SU-DHL-6 (cell line): ENCODE results near the gene PPP1R27.

Experiments
- EZH2phosphoT487 ChIP-seq: fragments of 200-600 bp; sonication (generic), shearing (Covaris generic); conservative IDR thresholded peaks from 2 replicates; pipeline ENCODE4 v1.6.1; 2018; ENCODE audit warnings: mild to moderate bottlenecking, antibody characterized with exemption, low read length, moderate library complexity, mixed read lengths
- TF ChIP-seq, protein P1 (sequence below): fragments of 200-600 bp; sonication (generic); IDR thresholded peaks from one replicate; pipeline ENCODE4 v1.5.1; 2017; ENCODE audit warnings: antibody characterized with exemption, mild to moderate bottlenecking, low read length, moderate library complexity; ENCODE audit not compliant: insufficient read depth, poor library complexity, severe bottlenecking

DNA sequence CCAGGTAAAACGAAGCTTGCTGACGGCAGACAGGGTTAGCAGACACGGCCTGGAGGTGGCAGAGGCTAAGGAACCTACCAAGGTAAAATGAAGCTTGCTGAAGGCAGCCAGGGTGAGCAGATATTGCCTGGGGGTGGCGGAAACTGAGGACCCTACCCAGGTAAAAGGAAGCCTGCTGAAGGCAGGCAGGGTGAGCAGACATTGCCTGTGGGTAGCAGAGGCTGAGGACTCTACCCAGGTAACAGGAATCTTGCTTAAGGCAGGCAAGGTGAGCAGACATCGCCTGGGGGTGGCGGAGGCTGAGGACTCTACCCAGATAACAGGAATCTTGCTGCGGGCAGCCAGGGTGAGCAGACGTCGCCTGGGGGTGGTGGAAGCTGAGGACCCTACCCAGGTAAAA lies 33.5 kb downstream of the PPP1R27 start:
- TF ChIP-seq, protein P1, sequence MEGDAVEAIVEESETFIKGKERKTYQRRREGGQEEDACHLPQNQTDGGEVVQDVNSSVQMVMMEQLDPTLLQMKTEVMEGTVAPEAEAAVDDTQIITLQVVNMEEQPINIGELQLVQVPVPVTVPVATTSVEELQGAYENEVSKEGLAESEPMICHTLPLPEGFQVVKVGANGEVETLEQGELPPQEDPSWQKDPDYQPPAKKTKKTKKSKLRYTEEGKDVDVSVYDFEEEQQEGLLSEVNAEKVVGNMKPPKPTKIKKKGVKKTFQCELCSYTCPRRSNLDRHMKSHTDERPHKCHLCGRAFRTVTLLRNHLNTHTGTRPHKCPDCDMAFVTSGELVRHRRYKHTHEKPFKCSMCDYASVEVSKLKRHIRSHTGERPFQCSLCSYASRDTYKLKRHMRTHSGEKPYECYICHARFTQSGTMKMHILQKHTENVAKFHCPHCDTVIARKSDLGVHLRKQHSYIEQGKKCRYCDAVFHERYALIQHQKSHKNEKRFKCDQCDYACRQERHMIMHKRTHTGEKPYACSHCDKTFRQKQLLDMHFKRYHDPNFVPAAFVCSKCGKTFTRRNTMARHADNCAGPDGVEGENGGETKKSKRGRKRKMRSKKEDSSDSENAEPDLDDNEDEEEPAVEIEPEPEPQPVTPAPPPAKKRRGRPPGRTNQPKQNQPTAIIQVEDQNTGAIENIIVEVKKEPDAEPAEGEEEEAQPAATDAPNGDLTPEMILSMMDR: no peak
- TF ChIP-seq EZH2phosphoT487: no peak
